Upper lobe of left lung (tissue), 4 donors: Measurements from ENCODE around the gene CHMP2A.

ENCODE experiments used
- CTCF ChIP-seq, 6 experiments: fragments of 450-650 bp in 4 of 6; fragments of 200-600 bp in 2 of 6; sonication (generic) in 2 of 6; IDR thresholded peaks; one replicate each; pipeline ENCODE4 v1.5.1; 2016 to 2019; ENCODE audit warnings: antibody characterized with exemption in 6 of 6
- POLR2A ChIP-seq, 4 donors: fragments of 450-650 bp; IDR thresholded peaks; one replicate each; pipeline ENCODE4 v1.5.1; 2016 to 2017; ENCODE audit warnings: antibody characterized with exemption in 4 of 4, mild to moderate bottlenecking in 2 of 4
- POLR2AphosphoS5 ChIP-seq, 2 donors: sonication (generic); formaldehyde crosslinking; IDR thresholded peaks; one replicate each; pipeline ENCODE4 v1.5.1; 2017; ENCODE audit warnings: antibody characterized with exemption in 2 of 2

- TF ChIP-seq CTCF (IDR thresholded peaks at IDR 0.05) (no peak), POLR2A (IDR thresholded peaks at IDR 0.05) (peak in 3 of 4 donors; percentile 54 to 85 (median 56)), POLR2AphosphoS5 (IDR thresholded peaks at IDR 0.05) (peak; percentile 54 to 67)
These were observed 3.8 kb upstream of the CHMP2A start for GRCh38 chr19:58558623-58559274.
